PFSK-1 (cell line): ENCODE data around the gene PDZD2.

Source experiments
- FOXP2 ChIP-seq: optimal IDR thresholded peaks from 2 replicates; pipeline ENCODE3; 2011; ENCODE audit warnings: borderline replicate concordance, control low read depth, inconsistent platforms; ENCODE audit not compliant: insufficient read depth; ENCODE audit errors: extremely low read length, extremely low read depth
- POLR2AphosphoS5 ChIP-seq: IDR thresholded peaks from 2 replicates; pipeline ENCODE4 v1.6.1; 2012; ENCODE audit warnings: low read depth, mild to moderate bottlenecking, control low read depth, low read length, moderate library complexity
- REST ChIP-seq, 2 experiments: IDR thresholded peaks; 2 replicates each; pipeline versions ENCODE4 v1.6.1 to v1.8.0; 2011 to 2012; ENCODE audit warnings: low read depth in 2 of 2, low read length in 2 of 2, control low read depth in 1 of 2, inconsistent platforms in 1 of 2, mild to moderate bottlenecking in 1 of 2, moderate library complexity in 1 of 2; ENCODE audit not compliant: insufficient read depth in 1 of 2
- SIN3A ChIP-seq: IDR thresholded peaks from 2 replicates; pipeline ENCODE4 v1.6.1; 2012; ENCODE audit warnings: mild to moderate bottlenecking, low read length, moderate library complexity, borderline replicate concordance; ENCODE audit not compliant: insufficient read depth
- TAF1 ChIP-seq: IDR thresholded peaks from 2 replicates; pipeline ENCODE4 v1.6.1; 2012; ENCODE audit warnings: low read length, control low read depth, borderline replicate concordance; ENCODE audit not compliant: insufficient read depth

The PDZD2 gene

DNA sequence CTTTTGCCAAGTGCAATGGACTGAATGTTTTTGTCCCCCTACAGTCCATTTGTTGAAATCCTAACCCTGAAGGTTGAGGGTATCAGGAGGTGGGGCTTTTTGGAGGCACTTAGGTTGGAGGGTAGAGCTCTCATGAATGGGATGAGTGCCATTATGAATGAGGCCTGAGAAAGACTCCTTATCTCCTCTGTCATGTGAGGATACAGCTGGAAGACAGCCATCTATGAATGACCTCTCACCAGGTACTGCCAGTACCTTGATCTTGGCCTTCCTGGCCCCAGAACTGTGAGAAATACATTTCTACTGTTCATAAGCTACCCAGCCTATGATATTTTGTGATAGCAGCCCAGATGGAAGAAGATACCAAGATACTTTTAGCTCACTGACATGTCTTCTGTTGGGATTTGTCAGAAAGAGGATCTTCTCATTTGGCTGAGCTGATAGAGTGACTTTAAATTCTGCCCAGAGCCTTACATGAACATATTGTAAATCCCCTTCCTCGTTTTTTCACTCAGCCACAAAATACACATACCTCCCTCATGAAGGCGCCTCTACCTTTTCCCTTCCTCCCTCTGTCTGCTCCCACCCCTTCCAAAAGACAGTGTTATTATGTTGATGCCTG, 256.4 kb downstream of the PDZD2 start:
- TF ChIP-seq TAF1 (no peak), SIN3A (no peak), POLR2AphosphoS5 (no peak)

DNA sequence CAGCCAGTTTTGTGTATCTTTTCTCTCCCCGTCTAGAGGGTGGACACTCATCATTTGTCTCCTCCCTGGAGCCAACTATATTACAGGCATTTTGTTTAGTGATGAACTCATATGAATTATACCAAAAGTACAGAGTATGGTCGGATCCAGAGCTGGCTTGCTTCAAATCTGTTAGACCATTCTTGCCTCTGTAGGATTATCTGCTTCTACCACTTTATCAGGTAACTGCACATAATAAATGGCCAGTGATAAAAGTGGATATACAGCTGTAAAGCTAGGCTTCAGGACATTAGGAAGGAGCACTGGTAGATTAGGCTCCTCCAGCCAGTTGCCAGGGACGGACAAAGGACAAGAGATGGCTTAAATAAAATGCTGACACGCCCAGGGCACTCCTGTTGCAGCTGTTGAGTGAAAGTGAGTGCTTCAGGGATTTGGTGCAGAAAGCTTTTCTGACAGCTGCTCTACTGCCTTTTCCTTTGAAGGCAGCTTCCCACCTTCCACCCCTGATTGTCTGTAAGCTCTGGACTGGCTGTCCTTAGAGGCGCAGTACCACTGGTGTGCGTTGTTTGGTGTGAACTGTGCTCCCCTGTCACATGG, 259.2 kb downstream of the PDZD2 start:
- TF ChIP-seq TAF1 (no peak), POLR2AphosphoS5 (no peak), REST (IDR thresholded peaks at IDR 0.05; ENCODE audit: insufficient read depth in 1 of 2, low read depth in 2 of 2, low read length in 2 of 2) (no peak), FOXP2 (no peak), SIN3A (no peak)

- TF ChIP-seq TAF1 (no peak), SIN3A (no peak), FOXP2 (no peak), REST (IDR thresholded peaks at IDR 0.05; ENCODE audit: insufficient read depth in 1 of 2, low read depth in 2 of 2, low read length in 2 of 2) (no peak), POLR2AphosphoS5 (no peak)
Measured at GRCh38 chr5:31900296-31900865, 261.4 kb downstream of the PDZD2 start.

DNA sequence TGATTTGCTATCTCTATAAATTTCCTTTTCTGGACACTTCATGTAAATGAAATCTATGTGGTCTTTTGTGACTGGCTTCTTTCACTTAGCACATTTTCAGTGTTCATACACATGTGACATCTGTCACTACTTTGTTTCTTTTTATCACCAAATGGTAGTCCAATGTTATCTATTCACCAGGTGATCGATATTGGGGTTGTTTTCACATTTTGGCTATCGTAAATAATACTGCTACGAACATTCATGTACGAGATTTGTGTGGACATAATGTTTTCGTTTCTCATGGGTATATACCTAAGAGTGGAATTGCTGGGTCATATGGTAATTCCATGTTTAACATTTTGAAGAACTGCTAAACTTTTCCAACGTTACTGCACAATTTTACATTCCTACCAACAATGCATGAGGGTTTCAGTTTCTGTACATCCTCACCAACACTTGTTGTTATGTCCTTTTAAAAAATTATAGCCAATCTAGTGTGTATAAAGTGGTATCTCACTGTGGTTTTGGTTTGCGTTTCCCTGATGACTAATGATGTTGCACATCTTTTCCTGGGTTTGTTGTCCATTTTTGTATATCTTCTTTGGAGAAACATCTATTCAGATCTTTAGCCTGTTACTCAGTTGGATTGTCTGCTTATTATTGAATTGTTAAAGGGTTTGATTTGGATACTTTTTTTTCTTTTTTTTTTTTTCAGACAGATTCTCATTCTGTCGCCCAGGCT, 263.0 kb downstream of the PDZD2 start:
- no peak for TF ChIP-seq REST (IDR thresholded peaks at IDR 0.05; ENCODE audit: insufficient read depth in 1 of 2, low read depth in 2 of 2, low read length in 2 of 2)
- TF ChIP-seq SIN3A = no peak
- no peak for TF ChIP-seq POLR2AphosphoS5
- no peak for TF ChIP-seq TAF1
- no peak for TF ChIP-seq FOXP2

DNA sequence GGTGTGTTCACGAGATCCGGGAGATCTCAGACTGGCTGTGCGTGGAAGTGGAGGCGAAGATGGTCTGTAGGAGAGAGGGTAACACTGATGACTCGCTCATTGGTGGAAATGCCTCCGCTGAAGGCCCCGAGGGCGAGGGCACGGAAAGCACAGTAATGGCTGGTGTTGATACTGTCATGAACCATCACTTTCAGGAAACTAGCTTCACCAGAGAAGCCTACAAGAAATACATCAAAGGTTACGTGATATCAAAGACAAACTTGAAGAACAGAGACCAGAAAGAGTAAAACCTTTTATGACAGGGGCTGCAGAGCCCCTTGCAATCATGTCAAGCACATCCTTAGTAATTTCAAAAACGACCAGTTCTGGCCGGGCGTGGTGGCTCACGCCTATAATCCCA, 269.5 kb downstream of the PDZD2 start:
- no peak for TF ChIP-seq POLR2AphosphoS5
- TF ChIP-seq SIN3A = no peak
- no peak for TF ChIP-seq REST (IDR thresholded peaks at IDR 0.05; ENCODE audit: insufficient read depth in 1 of 2, low read depth in 2 of 2, low read length in 2 of 2)
- TF ChIP-seq TAF1 = no peak
